ENCODE data around the gene C2orf78. TPM values are rescaled to one million over a fixed set of nuclear protein-coding genes. Genes with fewer than 3 reads are reported as not detected.
"Not testable (repeated sequence)": the region's sequence is repeated elsewhere in the genome, so short reads cannot be mapped to it uniquely, and the experiment has no call there.

The C2orf78 gene
- total RNA-seq, 1 donor from 2014 or later = not detected

DNA sequence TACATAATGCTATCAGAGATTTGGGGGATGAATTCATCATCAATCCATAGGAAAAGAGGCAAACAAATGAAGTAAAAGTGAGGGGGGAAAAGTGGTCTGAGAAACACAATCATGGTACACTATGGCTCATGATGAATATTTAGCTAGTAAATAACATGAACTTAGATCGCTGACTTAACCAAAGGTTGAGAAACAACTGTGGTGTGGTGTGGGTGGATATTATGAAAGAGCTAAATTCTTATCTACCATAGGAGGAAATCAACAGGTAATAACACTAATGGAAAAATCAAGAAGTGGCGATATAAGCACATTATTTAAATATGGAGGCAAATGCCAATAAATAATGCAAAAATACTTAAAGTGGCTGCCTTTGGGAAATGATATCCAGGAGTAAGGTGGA is 34.7 kb upstream of the C2orf78 start:
- DNase-seq (ENCODE audit: low read depth) = no peak
- TF ChIP-seq CTCF (conservative IDR thresholded peaks at IDR 0.05; ENCODE audit: low read depth, low read length) = no peak
- H3K4me3 ChIP-seq (ENCODE audit: low read depth, low read length) = no peak overlapping the region

GRCh38 chr2:73754332-73754731 is 29.7 kb upstream of the C2orf78 start:
- not testable (repeated sequence) for DNase-seq (ENCODE audit: low read depth); H3K4me3 ChIP-seq (ENCODE audit: low read depth, low read length)

- no peak for DNase-seq (ENCODE audit: low read depth)
- TF ChIP-seq CTCF (conservative IDR thresholded peaks at IDR 0.05; ENCODE audit: low read depth, low read length) = no peak
- H3K4me3 ChIP-seq (ENCODE audit: low read depth, low read length) = no peak overlapping the region
Observed at GRCh38 chr2:73759285-73759764, 24.7 kb upstream of the C2orf78 start.

DNA sequence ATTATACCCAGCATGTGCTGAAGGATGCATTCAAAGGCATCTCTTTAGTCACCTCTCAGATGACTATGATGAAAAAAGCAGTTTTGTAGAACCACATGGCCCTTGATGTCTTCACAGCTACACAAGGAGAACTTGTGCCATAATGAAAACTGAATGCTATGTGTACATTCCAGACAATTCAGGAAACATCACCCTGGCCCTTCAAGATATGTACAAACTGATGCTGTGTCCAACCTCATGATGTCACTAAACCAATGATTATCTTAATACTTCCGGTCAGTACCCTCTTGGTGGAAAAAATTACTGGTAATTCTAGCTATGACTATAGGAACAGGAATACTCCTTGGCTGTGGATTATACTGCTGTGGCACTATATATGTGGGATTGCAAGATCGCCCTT is 24.1 kb upstream of the C2orf78 start:
- H3K4me3 ChIP-seq (ENCODE audit: low read depth, low read length) = no peak overlapping the region
- TF ChIP-seq CTCF (conservative IDR thresholded peaks at IDR 0.05; ENCODE audit: low read depth, low read length) = no peak

DNA sequence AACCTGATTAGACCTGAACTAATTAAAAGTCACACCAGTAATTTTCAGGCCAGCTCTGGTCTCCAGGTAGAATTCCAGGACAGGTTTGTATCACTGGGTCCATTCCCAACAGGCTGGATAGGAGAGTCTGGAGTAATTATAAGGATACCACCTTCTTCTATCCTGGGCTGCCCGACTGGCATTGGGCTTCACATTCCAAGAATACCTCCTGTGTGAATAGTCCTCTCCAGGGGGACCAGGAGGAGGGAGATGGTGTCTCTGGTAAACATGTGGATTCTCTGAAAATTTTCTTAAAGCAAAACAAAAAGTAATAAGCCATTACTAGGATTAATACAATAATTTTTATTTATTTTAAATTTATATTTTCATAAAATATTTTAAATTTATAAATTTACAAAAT is 21.4 kb upstream of the C2orf78 start:
- no peak for TF ChIP-seq CTCF (conservative IDR thresholded peaks at IDR 0.05; ENCODE audit: low read depth, low read length)
- DNase-seq (ENCODE audit: low read depth) = no peak
- H3K4me3 ChIP-seq (ENCODE audit: low read depth, low read length) = no peak overlapping the region

More for the DNA sequence above, 24.1 kb upstream of the C2orf78 start:
- no peak for DNase-seq (ENCODE audit: low read depth)

DNA sequence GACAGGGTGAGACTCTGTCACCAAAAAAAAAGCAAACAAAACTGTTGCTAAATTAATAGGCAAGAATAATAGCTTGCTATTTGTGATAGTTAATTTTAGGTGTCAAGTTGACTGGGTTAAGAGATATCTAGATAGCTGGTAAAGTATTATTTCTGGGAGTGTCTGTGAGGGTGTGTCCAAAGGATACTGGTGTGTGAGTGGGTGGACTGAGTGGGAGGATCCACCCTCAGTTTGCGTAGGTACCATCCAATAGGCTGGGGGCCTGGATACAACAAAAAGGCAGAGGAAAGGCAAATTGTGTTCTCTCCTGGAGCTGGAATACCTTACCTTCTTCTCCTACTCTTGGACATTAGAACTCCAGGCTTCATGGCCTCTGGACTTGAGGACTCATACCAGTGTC is 19.0 kb upstream of the C2orf78 start:
- no peak overlapping the region for H3K4me3 ChIP-seq (ENCODE audit: low read depth, low read length)
- no peak for DNase-seq (ENCODE audit: low read depth)
- TF ChIP-seq CTCF (conservative IDR thresholded peaks at IDR 0.05; ENCODE audit: low read depth, low read length) = no peak

- no peak overlapping the region for H3K4me3 ChIP-seq (ENCODE audit: low read depth, low read length)
- no peak for DNase-seq (ENCODE audit: low read depth)
- TF ChIP-seq CTCF (conservative IDR thresholded peaks at IDR 0.05; ENCODE audit: low read depth, low read length) = no peak
Observed at GRCh38 chr2:73766349-73766748, 17.6 kb upstream of the C2orf78 start.

Data from epithelial cell of proximal tubule (primary cell).